ENCODE measurements around the gene HOXC11. TPM values are rescaled to one million over a fixed set of nuclear protein-coding genes. Genes with fewer than 3 reads are reported as not detected.

Gene HOXC11
- total RNA-seq, 8 experiments from 2014 or later: 0.08 to 9.5 (median 0.35) TPM; not detected in 2

Other genes with a start within 250 kb of the HOXC11 start
- gene CALCOCO1, start 245.7 kb upstream of the HOXC11 start, total RNA-seq: 100 to 1,000 TPM in 1 of 8 experiments, 10 to 100 TPM in 7; 28.8 to 141 (median 64.2) TPM
- 1 to 10 TPM in 1 of 8 experiments, not detected in 7; 1.1 TPM for gene CISTR, start 221.1 kb upstream of the HOXC11 start, total RNA-seq
- gene HOXC13, start 34.3 kb upstream of the HOXC11 start, total RNA-seq: 1 to 10 TPM in 2 of 8 experiments, under 1 TPM in 4, not detected in 2; 0.05 to 4.7 (median 0.38) TPM
- gene HOXC12, start 18.2 kb upstream of the HOXC11 start, total RNA-seq: 1 to 10 TPM in 1 of 8 experiments, under 1 TPM in 5, not detected in 2; 0.13 to 5.2 (median 0.34) TPM
- 1 to 10 TPM in 1 of 8 experiments, under 1 TPM in 4, not detected in 3; 0.14 to 8.0 (median 0.42) TPM for gene HOTAIR, start 1.8 kb downstream of the HOXC11 start, total RNA-seq
- gene HOXC10, start 12.0 kb downstream of the HOXC11 start, total RNA-seq: 10 to 100 TPM in 1 of 8 experiments, 1 to 10 TPM in 2, under 1 TPM in 2, not detected in 3; 0.14 to 75.5 (median 1.0) TPM
- 10 to 100 TPM in 2 of 8 experiments, 1 to 10 TPM in 6; 1.2 to 21.2 (median 2.3) TPM for gene HOXC9, start 27.0 kb downstream of the HOXC11 start, total RNA-seq
- 10 to 100 TPM in 3 of 8 experiments, 1 to 10 TPM in 3, under 1 TPM in 2; 0.33 to 20.6 (median 4.9) TPM for gene HOXC8, start 35.9 kb downstream of the HOXC11 start, total RNA-seq
- 10 to 100 TPM in 7 of 8 experiments, 1 to 10 TPM in 1; 6.1 to 59.7 (median 22.2) TPM for gene HOXC6, start 55.3 kb downstream of the HOXC11 start, total RNA-seq
- gene HOXC5, start 59.9 kb downstream of the HOXC11 start, total RNA-seq: 10 to 100 TPM in 4 of 8 experiments, 1 to 10 TPM in 4; 4.4 to 49.2 (median 10.4) TPM
- gene HOXC4, start 80.7 kb downstream of the HOXC11 start, total RNA-seq: 10 to 100 TPM in 7 of 8 experiments, 1 to 10 TPM in 1; 9.5 to 73.9 (median 40.4) TPM
- gene SMUG1, start 215.9 kb downstream of the HOXC11 start, total RNA-seq: 10 to 100 TPM; 22.7 to 55.9 (median 32.2) TPM

All from motor neuron (in vitro differentiated cells).